Effector CD4-positive, alpha-beta T cell (primary cell): ENCODE results near the gene PHLDA3.

Experiments
- DNase-seq: peaks from one replicate; pipeline ENCODE4 v3.0.0-alpha.2; 2020

PHLDA3 gene

DNA sequence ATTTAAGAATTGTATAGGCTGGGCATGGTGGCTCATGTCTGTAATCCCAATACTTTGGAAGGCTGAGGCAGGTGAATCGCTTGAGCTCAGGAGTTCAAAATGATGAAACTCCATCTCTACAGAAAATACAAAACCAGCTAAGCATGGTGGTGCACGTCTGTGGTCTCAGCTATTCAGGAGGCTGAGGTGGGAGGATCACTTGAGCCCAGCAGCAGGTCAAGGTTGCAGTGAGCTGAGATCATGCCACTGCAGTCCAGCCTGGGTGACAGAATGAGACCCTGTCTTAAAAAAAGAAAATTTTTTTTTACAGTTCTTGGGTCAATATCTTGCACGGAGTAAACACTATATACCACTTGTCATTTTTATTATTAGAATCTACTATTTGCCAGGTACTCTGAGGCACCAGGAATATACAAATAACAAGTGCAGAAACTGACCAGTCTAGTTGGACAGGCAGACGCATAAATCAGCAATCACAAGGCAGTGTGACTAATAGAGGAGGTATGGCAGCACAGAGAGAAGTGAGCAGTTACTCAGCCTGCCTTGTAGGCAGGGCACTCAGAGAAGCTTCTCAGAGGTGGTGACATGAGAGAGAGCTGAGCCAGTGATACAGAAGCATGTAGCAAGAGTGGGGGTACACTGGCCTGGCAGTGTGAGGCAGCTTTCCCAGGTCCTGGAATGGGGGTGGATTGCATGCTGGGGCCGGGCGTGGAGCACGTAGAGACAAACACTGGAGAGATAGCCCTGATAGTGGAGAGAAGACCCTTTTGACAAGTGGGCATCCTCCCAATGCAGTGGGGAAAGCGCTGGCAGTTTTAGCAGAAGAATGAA is 8.0 kb downstream of the PHLDA3 start:
- no peak for DNase-seq

DNA sequence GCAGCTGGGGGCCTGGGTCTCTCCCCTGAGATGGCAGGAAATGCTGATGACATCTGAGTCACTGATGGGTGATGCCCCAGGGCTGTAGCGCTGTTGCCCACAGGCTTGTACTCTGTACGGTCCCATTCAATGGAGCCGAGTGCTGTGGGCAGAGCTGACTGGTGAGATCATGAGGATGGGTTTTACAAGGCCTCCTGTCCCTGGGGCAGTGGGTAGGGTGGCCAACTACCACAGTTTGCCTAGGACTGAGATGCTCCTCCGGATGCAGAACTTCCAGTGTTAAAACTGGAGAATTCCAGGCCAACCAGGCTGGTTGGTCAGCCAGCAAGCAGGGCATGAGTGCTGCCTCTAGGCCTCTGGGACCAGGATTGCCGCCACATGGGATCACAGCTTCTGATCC is 9.2 kb downstream of the PHLDA3 start:
- no peak for DNase-seq

DNA sequence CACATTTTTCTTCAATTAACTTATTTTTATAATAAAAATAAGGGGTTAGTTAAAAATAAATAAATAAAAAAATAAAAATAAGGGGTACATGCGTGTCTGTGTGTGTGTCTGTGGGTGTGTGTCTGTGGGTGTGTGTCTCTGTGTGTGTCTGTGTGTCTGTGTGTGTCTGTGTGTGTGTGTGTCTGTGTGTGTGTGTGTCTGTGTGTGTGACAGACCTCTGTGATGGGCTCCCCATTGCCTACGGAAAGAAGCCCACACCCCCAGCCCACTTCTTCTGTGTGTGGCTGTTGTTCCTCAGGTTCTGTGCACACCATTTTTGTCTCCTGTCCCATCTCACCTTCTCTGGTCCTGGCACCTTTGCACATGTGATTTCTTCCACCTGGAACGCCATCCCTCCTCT is 9.9 kb downstream of the PHLDA3 start:
- DNase-seq, result no peak

DNA sequence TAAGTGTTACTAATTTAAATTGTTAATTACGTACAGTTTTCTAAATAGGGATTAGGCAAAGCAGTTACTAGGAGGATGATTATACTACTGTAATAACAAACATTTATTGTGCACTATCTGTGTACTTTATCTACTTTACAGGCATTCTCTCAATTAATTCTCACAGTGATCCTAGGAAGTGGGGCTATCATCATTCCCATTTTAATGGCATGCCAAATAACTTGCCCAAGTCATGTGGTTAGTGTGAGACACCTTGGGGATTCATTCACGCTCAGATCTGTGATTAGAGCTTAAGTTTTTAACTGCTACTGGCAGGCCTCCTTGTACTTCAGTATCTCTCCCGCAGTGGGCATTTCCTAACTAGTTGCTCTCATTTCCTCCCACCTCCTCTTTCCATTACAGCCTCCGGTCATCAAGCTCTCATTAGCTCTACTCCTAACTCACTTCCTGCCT is 11.5 kb downstream of the PHLDA3 start:
- no peak for DNase-seq

DNA sequence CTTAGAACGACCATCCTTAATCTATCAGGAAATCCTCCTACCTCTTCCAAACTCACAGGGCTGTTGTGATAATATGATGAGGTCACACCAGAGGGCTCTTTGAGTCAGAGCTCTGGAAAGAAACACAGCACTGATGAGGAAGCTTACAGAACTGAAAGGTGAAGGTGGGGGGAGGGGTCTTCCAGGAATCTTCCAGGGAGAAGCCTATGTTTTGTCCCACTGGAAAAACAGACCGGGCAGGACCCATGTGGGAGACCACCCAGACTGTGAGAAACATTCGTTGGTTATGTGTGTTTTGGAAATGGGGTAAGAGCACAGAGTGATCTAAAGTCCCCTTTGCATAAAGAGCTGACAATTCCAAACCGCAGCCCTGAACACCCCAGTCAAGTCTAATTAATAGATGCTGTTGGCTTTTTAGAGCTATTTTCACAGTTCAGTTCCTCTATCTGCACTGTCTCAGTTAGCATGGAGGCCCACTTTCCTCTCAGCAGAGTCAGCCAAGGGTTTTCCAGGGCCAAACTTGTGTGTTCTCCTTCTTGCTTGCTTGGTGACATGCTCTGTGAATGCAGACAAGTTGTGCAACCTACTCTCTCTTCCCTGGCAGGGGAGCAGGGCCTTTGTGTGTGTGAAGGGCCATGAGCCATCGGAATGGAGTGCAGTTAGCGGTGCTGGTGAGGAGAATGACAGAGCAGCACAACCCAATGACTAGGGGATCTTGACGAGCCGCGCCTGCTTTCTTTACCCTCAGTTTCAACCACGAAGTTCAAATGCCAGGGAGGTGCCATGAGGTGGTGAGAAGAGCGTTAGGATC is 12.3 kb downstream of the PHLDA3 start:
- no peak for DNase-seq

DNA sequence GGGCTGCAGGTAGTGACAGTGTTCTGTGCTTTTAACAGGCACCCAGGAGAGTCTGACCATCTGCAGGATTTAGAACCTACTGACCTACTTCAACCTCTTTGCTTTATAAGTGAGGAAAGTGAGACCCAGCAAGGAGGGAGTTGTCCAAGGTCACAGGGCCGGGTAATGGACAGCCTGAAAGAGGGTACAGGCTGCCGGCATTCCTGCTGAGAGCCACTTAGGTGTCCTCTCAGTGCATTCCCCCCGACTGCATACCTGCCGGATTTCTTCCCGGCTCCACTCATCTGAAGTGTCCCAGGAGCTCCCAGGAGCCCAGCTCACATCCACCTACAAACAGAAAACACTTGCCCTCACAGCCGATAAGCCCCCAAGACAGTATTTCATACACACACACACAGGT is 13.9 kb downstream of the PHLDA3 start:
- DNase-seq, result no peak

DNA sequence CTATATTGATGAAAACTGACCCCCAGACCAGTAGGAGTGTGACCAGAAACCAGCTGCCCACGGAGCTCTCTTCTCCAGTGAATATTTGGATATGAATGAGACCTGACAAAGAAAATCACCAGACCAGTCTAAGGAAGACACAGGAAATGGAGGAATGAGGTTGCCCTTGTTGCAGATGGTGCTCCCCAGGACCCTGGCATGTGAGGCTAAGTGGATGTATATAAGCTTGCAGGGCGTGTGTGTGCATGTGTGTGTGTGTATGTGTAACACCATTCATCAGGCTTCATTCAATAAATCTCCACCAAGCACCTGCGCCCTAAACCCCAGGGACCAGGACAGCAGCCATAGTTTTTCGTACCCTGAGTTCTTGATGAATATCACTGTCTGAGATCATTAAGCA is 14.4 kb downstream of the PHLDA3 start:
- DNase-seq, result no peak

DNA sequence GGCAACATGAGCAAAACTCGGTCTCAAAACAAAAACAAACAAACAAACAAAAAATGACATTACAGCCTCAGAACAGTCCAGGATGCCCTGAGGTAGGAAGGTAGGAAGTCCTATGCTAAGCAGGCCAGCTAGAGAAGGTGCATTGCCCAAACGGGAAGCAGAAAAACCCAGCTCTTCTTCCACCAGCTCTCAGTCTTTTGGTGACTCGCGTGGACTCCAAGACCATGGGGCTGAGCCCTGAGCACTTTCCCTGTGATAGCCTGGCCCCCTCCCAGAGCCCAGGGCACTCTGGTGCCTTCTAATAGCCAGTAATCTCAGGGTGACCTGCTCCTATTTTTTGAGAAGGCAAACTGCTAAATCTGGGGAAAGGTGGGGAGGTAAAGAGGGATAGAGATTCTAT is 16.1 kb downstream of the PHLDA3 start:
- DNase-seq, result no peak

DNA sequence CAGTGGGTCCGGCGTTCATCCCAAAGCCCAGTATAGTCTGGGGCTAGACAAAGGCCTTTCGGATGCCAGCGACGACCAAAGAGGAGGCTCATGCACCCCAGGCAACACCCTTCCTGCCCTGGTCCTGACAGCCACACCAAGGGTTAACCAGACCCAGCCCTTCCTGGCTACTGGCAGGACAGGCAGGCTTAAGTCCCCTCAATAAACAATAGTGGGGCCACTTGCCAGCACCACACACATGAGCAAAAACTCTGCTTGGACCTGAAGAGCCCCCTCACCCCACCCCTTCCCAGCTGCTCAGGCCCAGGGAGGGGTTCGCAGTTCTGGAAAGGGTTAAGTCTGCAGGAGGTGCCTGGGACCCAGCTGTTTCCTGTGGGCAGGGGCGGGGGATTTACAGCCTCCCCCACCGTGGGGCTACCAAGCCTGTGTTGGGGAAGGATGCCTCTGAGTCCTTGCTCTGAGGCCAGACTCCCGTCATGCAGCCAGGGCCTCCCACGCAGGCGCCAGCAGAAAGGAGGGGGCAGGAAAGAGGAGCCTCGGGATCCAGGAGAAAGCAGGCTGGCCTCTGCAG is 18.2 kb downstream of the PHLDA3 start:
- DNase-seq, result no peak

DNA sequence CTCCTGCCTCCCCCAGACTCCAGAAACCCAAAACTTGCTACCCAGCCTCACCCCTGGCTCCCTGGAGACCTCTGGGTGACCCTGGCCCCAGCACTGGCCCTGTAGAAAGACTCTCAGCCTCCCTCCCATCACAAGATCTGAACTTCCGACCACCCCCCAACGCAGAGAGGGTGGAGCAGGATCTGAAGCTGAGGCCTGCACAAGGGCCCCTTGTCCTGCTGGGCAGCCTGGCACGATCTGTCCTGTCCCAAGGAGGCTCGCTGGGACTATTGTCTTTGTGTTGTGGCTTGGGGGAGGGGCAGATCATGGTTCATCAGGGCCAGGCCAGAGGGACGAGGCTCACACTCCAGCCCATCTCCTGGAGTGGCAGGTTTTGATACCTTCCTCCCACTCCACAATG is 20.0 kb downstream of the PHLDA3 start:
- DNase-seq, result no peak

DNA sequence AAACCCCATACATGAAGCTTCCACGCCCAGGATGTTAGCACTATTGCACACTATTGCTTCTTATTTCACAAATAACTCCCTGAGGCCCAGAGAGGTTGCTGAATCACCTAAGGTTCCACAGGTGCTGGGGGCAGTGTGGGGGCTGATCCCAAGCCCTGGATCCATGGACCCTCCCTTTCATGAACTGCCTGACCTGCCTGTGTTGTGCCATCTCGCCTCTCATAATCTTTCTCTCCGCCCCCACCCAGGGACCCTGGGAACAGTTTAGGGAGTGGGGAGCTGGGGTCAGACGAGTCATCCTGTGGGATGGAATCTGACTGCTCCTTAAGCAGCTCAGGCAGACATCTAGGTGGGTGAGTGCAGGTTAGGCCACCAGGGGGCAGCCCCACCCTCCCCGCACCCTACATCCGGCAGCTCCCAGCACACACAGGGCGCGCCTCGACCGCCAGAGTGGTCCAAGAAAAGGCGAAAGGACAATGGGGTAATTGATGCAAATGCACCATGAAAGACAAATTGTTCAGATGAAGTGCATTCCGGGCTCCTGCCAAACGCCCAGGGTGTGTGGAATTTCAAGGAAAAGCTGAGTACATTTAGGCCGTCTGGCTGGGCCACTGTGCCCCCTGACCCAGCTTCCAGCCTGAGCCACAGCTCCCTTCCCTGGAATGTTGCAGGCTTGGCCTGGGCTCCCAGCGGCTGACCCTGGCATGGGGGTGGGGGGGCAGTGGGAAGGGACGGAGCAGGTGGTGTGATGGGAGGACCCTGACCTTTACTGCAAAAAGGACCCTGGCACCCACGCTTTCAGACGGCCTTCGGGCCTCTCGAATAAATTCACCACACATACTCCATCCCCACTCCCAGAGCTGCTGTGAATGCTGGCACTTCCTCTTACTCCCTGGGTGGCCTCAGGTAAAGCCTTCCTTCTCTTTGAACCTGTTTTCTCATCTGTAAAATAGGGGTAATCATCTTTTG is 20.8 kb downstream of the PHLDA3 start:
- DNase-seq, result peak; percentile 30

DNA sequence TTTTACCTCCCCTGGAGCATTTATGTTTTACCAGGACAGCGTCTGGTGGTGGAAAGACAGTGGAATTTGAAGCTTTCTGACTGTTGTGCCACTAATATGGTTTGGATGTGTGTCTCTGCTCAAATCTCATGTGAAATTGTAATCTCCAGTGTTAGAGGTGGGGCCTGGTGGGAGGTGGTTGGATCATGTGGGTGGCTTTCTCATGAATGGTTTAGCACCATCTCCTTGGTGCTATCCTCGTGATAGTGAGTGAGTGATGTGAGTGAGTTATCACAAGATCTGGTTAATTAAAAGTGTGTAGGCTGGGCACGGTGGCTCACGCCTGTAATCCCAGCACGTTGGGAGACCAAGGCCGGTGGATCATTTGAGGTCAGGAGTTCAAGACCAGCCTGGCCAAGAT is 23.7 kb downstream of the PHLDA3 start:
- no peak for DNase-seq

DNA sequence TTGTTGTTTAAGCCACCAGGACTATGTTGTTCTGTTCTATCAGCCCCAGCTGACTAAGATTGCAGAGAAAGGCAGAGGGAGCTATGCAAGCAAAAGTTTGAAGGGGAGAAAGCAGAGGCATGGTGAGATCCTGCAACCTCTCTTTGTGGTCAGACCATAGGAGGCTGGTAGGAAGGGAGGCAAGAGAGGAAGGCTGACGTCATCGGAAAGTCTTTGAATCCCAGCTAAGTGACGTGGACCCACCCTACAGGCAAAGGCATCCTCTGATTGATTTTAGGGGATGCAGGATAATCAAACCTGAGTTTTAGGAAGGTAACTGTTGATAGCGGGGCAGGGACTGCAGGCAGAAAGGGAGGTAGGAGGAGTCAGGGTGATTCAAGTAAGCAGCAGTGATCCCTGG is 24.2 kb downstream of the PHLDA3 start:
- DNase-seq, result no peak

DNA sequence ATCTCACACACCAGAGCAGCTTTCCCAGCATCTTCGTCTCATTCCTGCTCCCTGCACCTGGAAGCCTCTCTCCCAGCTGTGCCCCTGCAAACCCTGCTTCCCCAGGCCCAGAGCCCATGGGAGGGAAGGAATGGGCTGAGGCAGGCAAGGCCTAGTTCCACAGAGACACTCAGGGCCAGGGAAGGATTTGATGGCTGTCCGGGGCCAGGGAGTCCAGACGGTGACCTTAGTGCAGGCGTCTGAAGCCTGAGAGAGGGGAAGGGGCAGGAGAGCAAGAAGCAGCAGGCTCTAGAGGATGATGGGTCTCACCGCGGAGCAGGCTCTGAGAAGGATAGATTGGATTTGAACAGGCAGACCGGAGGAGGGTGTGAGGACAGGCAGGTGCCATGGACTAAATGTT is 25.2 kb downstream of the PHLDA3 start:
- DNase-seq, result no peak

DNA sequence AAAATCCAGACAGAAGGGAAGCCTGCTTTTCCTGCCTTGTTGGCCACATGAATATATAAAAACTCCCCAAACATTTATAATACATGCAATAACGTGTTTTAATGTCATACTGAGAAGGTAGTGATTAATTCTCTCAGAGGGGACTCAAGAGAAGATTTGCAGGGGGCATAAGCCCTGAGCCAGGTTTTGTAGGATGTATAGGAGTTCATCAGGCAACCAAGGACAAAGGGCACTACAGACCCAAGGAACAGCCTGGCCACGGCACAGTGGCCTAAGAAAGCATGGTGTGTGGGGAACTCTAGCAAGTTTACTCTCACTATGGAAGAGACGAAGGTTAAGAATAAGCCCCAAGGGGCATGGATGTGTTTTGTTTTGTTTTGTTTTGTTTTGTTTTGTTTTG is 32.0 kb downstream of the PHLDA3 start:
- DNase-seq, result no peak

DNA sequence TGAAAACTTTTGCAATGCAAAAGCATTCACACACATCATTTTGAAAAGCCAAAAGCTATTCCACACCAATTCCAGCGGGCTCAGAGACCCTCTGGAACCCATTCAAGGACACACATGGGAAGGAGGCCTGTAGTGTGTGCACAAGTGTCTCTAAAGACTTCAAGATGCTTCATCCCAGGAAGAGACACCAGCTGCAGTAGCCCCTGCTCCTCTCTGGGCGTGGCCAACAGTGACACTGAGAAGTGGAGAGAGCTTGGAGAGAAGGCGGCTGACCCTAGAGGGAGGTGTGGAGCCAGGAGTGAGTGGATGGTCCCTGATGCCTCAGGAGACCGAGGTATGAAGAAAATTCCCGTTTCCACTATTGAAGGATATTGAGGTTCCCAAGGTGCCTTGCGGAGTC is 32.6 kb downstream of the PHLDA3 start:
- DNase-seq, result no peak

DNA sequence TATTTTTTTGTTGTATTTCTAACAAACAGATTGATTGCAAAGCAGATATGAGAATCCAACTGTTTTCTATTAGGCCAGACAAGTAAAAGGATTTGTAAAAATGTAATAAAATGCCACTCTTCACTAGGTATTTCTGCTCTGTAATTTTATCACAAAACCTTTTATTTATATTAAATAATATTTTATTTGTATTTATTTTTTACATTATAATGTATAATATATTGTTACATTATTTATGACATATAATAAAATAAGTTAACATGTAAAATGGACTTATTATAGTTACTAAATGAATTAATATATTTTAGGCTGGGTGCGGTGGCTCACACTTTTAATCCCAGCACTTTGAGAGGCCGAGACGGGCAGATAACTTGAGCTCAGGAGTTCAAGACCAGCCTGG is 34.7 kb downstream of the PHLDA3 start:
- DNase-seq, result no peak

DNA sequence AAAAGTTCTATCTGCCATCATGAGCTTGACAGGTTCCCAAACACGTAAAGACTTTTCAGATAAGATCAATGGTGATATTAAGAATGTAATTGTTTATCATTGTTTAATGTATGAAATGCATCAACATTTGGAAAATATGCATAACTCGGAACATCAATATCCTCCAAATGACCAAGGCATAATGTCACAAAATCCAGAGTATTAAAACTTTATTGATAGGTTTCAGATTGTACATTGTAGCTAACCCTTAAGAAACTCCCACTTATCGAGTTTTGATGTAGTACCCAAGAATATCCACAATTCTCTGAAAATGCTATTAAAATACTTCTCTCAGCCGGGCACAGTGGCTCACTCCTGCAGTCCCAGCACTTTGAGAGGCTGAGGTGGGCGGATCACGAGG is 35.4 kb downstream of the PHLDA3 start:
- no peak for DNase-seq

DNA sequence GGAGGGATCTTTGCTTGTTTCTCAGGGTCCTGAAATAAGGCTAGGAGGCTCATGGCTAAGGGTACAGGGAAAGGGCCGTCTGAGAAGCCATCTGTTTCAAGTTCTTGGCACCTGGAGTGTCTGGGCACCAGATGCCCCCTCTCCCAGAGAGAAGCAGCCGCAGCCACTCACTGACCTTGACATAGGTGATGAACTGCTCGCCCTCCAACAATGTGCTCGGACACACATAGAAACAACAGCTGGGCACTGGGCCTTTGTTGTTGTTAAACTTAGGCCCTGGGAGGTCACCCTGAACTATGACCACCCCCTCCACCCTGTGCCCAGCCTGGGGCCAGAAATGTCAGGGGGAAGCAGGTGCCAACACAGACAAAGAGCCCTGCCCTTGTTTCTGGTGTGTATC is 38.2 kb downstream of the PHLDA3 start:
- DNase-seq, result no peak

DNA sequence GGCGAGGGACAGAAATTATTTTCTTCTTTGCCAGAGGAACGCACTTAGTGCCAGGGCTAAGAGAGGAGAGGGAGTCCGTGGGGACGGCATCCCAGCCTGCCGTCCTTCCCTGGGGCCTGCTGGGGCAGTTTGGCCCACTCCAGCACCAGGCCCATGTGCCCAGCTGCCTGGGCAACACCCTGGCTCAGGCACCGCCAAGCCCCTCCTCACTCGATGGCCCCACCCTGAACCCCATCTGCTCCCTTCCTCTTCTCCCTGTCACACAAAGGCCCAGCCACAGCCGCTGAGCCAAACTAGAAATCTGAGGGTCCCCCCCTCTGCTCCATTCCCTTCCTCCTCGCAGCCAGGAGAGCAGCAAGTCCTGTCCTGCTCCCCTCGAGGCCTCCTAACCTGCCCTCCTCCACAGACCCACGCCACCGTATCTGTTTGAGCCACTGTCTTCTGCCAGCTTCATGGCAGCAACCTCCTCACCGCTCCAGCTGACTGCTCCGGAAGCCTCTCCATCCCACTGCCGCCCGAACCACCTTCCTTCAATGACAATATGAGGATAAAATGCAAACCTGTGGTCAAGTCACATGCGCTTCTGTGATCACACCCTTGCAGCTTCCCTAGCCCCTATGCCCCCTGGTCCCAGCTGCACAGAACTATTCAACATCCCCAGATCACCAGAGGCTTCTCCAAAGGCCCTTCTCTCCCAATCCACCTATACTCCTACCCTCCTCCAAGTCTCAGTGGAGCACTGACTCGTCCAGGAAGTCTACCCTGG is 39.1 kb downstream of the PHLDA3 start:
- DNase-seq, result no peak

DNA sequence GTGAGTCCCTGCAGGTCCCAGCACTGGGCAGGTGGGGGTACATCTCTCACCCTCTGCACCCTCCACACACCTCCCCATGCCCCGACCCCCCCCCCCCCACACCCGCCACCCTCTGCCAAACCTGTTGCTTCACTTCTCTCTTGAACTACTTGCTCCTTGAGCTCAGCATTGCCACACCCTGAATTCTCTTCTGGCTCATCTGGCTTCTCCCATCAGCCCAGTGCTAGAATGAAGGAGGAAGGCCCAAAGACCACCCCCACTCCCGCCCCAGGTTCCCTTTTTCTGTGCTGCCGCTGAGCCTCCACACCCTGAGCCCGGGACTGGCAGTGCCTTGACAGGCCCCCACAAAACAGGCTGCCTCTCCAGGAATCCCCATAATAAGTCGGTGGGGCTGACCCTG is 41.0 kb downstream of the PHLDA3 start:
- DNase-seq, result no peak
